ENCODE results near the gene CREBBP. TPM values are rescaled to one million over a fixed set of nuclear protein-coding genes. Genes with fewer than 3 reads are reported as not detected.

The CREBBP gene
- total RNA-seq, 2 experiments from 2014 or later = 26.6 to 29.5 TPM

- H3K36me3 Mint-ChIP-seq = peaks cover 28% of the 10 kb centered on the region
- H3K4me1 Mint-ChIP-seq (ENCODE audit: low read depth) = no peaks in the 10 kb centered on the region
- no peak overlapping the region for H3K27ac Mint-ChIP-seq
- H3K9me3 Mint-ChIP-seq = no peaks in the 10 kb centered on the region
- no peak for DNase-seq
- ChIA-PET POLR2A (no interaction called here), CTCF (no interaction called here)
- H3K27me3 Mint-ChIP-seq = no peaks in the 10 kb centered on the region
- no peak overlapping the region for H3K4me3 Mint-ChIP-seq
- intact Hi-C loops (cut with micrococcal nuclease) = no loop called here
Observed at GRCh38 chr16:3773663-3774062, 106.8 kb downstream of the CREBBP start.

DNA sequence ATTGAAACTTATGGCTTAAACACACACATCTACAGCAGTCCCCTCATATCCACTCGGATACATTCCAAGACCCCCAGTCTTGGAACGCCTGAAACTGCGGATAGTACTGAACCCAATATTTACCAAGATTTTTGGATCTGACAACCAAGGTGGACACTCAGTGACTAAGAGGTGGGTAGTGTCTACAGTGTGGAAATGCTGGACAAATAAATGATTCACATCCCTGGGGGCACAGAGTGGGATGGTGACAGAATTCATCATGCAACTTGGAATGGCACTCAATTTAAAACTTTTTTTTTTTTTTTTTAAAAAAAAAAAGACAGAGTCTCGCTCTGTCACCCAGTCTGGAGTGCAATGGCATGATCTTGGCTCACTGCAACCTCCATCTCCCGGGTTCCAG, 109.0 kb downstream of the CREBBP start:
- H3K4me3 Mint-ChIP-seq = no peak overlapping the region
- H3K27ac Mint-ChIP-seq = no peak overlapping the region
- POLR2A ChIA-PET = interaction anchor here (0.6 kb wide), 1 partner anchor 12 kb away, joined by 5 read pairs; no protein-coding TSS in a partner anchor
- CTCF ChIA-PET = no interaction called here
- no peaks in the 10 kb centered on the region for H3K27me3 Mint-ChIP-seq
- H3K36me3 Mint-ChIP-seq = peaks cover 36% of the 10 kb centered on the region
- DNase-seq = no peak
- H3K4me1 Mint-ChIP-seq (ENCODE audit: low read depth) = no peaks in the 10 kb centered on the region
- intact Hi-C loops (cut with micrococcal nuclease) = no loop called here
- H3K9me3 Mint-ChIP-seq = no peaks in the 10 kb centered on the region

- Mint-ChIP-seq H3K9me3 (no peaks in the 10 kb centered on the region), H3K27ac (no peak overlapping the region), H3K4me1 (ENCODE audit: low read depth) (no peaks in the 10 kb centered on the region), H3K4me3 (no peak overlapping the region), H3K27me3 (no peaks in the 10 kb centered on the region), H3K36me3 (peaks cover 38% of the 10 kb centered on the region)
- ChIA-PET CTCF (no interaction called here), POLR2A (no interaction called here)
- intact Hi-C loops (cut with micrococcal nuclease) = no loop called here
- no peak for DNase-seq
Observed at GRCh38 chr16:3770530-3770929, 110.0 kb downstream of the CREBBP start.

- POLR2A ChIA-PET = no interaction called here
- Mint-ChIP-seq H3K4me3 (no peak overlapping the region), H3K9me3 (no peaks in the 10 kb centered on the region), H3K4me1 (ENCODE audit: low read depth) (no peaks in the 10 kb centered on the region), H3K27me3 (no peaks in the 10 kb centered on the region), H3K36me3 (peaks cover 36% of the 10 kb centered on the region), H3K27ac (no peak overlapping the region)
- DNase-seq = no peak
- CTCF ChIA-PET = no interaction called here
- intact Hi-C loops (cut with micrococcal nuclease) = no loop called here
Observed at GRCh38 chr16:3769942-3770341, 110.6 kb downstream of the CREBBP start.

GRCh38 chr16:3769013-3769412, 111.5 kb downstream of the CREBBP start:
- POLR2A ChIA-PET = no interaction called here

GRCh38 chr16:3767333-3767986, 113.1 kb downstream of the CREBBP start:
- H3K27me3 Mint-ChIP-seq = no peaks in the 10 kb centered on the region
- CTCF ChIA-PET = interaction anchor here (0.7 to 0.8 kb wide), 2 partner anchors 8 to 112 kb away, joined by 3 read pairs; no protein-coding TSS in a partner anchor
- no peaks in the 10 kb centered on the region for H3K4me1 Mint-ChIP-seq (ENCODE audit: low read depth)
- H3K4me3 Mint-ChIP-seq = no peak overlapping the region
- no peak for DNase-seq
- no peaks in the 10 kb centered on the region for H3K9me3 Mint-ChIP-seq
- intact Hi-C loops (cut with micrococcal nuclease) = no loop called here
- no peak overlapping the region for H3K27ac Mint-ChIP-seq
- H3K36me3 Mint-ChIP-seq = peaks cover 26% of the 10 kb centered on the region
- POLR2A ChIA-PET = no interaction called here

More at GRCh38 chr16:3769013-3769412, 111.5 kb downstream of the CREBBP start:
- H3K36me3 Mint-ChIP-seq = peaks cover 33% of the 10 kb centered on the region
- H3K4me3 Mint-ChIP-seq = no peak overlapping the region
- no peaks in the 10 kb centered on the region for H3K9me3 Mint-ChIP-seq
- intact Hi-C loops (cut with micrococcal nuclease) = no loop called here
- no peaks in the 10 kb centered on the region for H3K27me3 Mint-ChIP-seq
- no peak overlapping the region for H3K27ac Mint-ChIP-seq
- CTCF ChIA-PET = interaction anchor here (0.6 kb wide), 1 partner anchor 170 kb away, joined by 3 read pairs; no protein-coding TSS in a partner anchor
- DNase-seq = no peak
- no peaks in the 10 kb centered on the region for H3K4me1 Mint-ChIP-seq (ENCODE audit: low read depth)

DNA sequence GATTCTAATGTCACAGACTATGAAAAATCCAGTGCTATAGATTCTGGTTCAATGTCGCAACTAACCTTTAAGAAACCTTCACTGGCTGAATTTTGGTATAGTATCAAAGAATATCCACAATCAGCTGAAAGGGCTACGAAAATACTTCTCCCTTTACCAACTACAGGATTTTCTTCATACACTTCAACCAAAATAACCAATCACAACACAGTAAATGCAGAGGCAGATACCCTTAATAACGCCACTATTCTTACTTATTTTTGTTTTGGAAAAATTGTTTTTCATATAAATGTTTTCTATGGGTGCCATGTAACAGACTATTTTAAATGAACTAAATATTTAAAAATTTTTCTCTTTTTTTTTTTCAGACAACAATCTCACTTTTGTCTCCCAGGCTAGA, 114.3 kb downstream of the CREBBP start:
- H3K36me3 Mint-ChIP-seq = peaks cover 33% of the 10 kb centered on the region
- no peak overlapping the region for H3K4me3 Mint-ChIP-seq
- DNase-seq = no peak
- intact Hi-C loops (cut with micrococcal nuclease) = no loop called here
- H3K9me3 Mint-ChIP-seq = no peaks in the 10 kb centered on the region
- ChIA-PET POLR2A (no interaction called here), CTCF (no interaction called here)
- no peaks in the 10 kb centered on the region for H3K4me1 Mint-ChIP-seq (ENCODE audit: low read depth)
- no peak overlapping the region for H3K27ac Mint-ChIP-seq
- no peaks in the 10 kb centered on the region for H3K27me3 Mint-ChIP-seq

DNA sequence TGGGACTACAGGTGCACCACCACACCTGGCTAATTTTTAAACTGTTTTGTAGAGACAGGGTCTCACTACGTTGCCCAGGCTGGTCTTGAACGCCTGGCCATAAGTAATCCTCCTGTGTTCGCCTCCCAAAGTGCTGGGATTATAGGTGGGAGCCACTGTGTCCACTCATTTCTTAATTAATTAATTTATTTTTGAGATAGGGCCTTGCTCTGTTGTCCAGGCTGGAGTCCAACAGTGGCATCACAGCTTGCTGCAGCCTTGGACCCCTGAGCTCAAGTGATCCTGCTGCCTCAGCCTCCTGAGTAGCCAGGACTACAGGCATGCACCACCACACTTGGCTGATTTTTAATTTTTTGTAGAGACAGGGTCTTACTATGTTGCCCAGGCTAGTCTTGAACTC, 116.1 kb downstream of the CREBBP start:
- ChIA-PET CTCF (no interaction called here), POLR2A (no interaction called here)
- no peaks in the 10 kb centered on the region for H3K9me3 Mint-ChIP-seq
- H3K4me3 Mint-ChIP-seq = no peak overlapping the region
- intact Hi-C loops (cut with micrococcal nuclease) = no loop called here
- no peaks in the 10 kb centered on the region for H3K4me1 Mint-ChIP-seq (ENCODE audit: low read depth)
- H3K27me3 Mint-ChIP-seq = no peaks in the 10 kb centered on the region
- H3K36me3 Mint-ChIP-seq = peaks cover 22% of the 10 kb centered on the region
- no peak for DNase-seq
- no peak overlapping the region for H3K27ac Mint-ChIP-seq

DNA sequence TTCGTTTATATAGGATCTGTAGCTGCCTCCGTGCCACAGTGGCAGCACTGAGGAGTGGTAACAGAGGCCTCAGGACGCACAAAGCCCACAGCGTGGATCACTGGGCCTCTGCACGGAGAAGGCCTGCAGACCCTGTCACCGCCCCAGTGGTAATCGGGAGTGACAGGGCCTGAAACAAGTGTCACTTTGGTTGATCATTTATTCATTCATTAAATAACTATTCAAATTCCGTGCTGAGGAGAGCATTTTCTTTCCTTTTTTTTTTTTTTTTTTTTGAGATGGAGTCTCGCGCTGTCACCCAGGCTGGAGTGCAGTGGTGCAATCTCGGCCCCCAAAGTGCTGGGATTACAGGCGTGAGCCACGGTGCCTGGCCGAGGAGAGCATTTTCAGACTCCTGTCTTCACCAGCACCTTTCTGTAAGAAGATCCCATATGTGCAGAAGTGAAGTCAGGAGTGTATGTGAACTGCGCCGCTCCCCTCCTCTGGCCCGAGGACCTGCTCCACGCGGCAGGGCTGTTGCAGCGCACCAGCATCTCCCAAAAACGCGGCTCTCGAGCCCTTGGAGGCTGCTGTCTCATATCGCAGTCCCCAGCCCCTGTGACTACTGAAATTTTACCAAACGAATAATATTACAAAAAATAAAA, 118.3 kb downstream of the CREBBP start:
- Mint-ChIP-seq H3K9me3 (no peaks in the 10 kb centered on the region), H3K4me1 (ENCODE audit: low read depth) (no peaks in the 10 kb centered on the region), H3K27me3 (no peaks in the 10 kb centered on the region), H3K4me3 (no peak overlapping the region), H3K36me3 (peaks cover 19% of the 10 kb centered on the region), H3K27ac (no peak overlapping the region)
- ChIA-PET CTCF (no interaction called here), POLR2A (no interaction called here)
- intact Hi-C loops (cut with micrococcal nuclease) = no loop called here
- no peak for DNase-seq

DNA sequence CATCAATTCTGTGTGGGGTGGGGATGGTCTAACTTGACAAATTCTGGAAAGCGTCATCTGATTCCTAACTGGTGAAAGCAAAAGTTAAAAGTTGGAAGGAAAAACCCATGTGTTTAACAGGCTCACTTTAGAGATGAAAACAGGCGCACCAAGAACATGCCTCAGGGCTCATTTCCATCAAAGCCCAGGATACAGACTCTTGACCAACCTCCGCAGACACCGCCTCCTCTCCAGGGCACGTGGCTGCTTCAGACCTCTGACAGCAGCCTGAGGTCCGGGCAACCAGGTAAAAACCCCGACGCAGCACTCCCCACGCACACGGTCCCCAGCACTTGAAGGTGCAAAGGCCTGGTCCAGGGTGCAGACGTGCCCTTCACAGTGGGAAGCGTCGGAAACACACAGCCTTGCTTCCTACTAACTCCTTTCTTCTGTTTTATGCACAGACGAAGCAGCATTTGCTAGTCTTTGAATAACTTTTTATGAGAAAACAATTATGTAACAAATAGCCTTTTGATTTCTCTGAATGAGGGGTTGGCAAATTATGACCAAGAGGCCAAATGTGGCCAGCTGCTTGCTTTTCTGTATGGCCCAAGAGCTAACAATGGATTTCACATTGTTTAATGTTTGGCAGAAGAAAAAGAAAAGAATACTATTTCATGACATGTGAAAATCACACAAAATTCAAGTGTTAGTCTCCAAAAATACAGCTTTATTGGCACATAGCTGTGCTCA, 119.0 kb downstream of the CREBBP start:
- ChIA-PET POLR2A (no interaction called here), CTCF (no interaction called here)
- intact Hi-C loops (cut with micrococcal nuclease) = no loop called here
- DNase-seq = no peak
- Mint-ChIP-seq H3K4me1 (ENCODE audit: low read depth) (no peaks in the 10 kb centered on the region), H3K4me3 (no peak overlapping the region), H3K27me3 (no peaks in the 10 kb centered on the region), H3K36me3 (peaks cover 14% of the 10 kb centered on the region), H3K27ac (no peak overlapping the region), H3K9me3 (no peaks in the 10 kb centered on the region)

DNA sequence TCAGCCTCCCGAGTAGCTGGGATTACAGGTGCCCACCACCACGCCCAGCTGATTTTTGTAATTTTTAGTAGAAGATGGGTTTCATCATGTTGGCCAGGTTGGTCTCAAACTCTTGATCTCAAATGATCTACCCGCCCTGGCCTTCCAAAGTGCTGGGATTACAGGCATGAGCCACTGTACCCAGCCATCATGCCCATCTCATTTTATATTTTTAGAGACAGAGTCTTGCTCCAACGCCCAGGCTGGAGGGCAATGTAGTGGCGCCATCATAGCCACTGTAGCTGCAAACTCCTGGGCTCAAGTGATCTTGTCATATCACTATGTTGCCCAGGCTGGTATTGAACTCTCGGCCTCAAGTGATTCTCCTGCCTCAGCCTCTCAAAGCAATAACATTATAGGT, 120.0 kb downstream of the CREBBP start:
- Mint-ChIP-seq H3K4me1 (ENCODE audit: low read depth) (no peaks in the 10 kb centered on the region), H3K36me3 (peaks cover 13% of the 10 kb centered on the region), H3K9me3 (no peaks in the 10 kb centered on the region), H3K27me3 (no peaks in the 10 kb centered on the region), H3K27ac (no peak overlapping the region), H3K4me3 (no peak overlapping the region)
- intact Hi-C loops (cut with micrococcal nuclease) = no loop called here
- CTCF ChIA-PET = no interaction called here
- POLR2A ChIA-PET = no interaction called here
- DNase-seq = no peak

- POLR2A ChIA-PET = interaction anchor here (0.7 kb wide), 1 partner anchor 12 kb away, joined by 5 read pairs; no protein-coding TSS in a partner anchor
Observed at GRCh38 chr16:3759736-3760135, 120.8 kb downstream of the CREBBP start.

More at GRCh38 chr16:3759736-3760135, 120.8 kb downstream of the CREBBP start:
- Mint-ChIP-seq H3K27me3 (no peaks in the 10 kb centered on the region), H3K27ac (no peak overlapping the region), H3K36me3 (peaks cover 16% of the 10 kb centered on the region), H3K9me3 (no peaks in the 10 kb centered on the region), H3K4me1 (ENCODE audit: low read depth) (no peaks in the 10 kb centered on the region), H3K4me3 (no peak overlapping the region)
- CTCF ChIA-PET = interaction anchor here (1.0 kb wide), 1 partner anchor 8 kb away, joined by 3 read pairs; no protein-coding TSS in a partner anchor
- intact Hi-C loops (cut with micrococcal nuclease) = no loop called here
- no peak for DNase-seq

All from activated CD4-positive, alpha-beta memory T cell treated with anti-CD3 and anti-CD28 coated beads for 36 hours (primary cell).